NCI-H345 treated with DMSO at 0.1 percent for 48 hours (cell line): ENCODE measurements around the gene ADGRD2.
A peak's percentile ranks its signal among the peaks of the same experiment; 100 is the strongest.

Experiments used
- DNase-seq: peaks from one replicate; lab custom pipeline; 2025; ENCODE audit not compliant: unreplicated experiment; lab: John Stamatoyannopoulos, UW

ADGRD2 gene

GRCh38 chr9:124456341-124457078, 6.3 kb downstream of the ADGRD2 start:
- no peak for DNase-seq

- no peak for DNase-seq
Observed at GRCh38 chr9:124457079-124457886, 7.0 kb downstream of the ADGRD2 start.

GRCh38 chr9:124457887-124458431, 7.7 kb downstream of the ADGRD2 start:
- no peak for DNase-seq

GRCh38 chr9:124458441-124458840, 8.2 kb downstream of the ADGRD2 start:
- DNase-seq: no peak

DNA sequence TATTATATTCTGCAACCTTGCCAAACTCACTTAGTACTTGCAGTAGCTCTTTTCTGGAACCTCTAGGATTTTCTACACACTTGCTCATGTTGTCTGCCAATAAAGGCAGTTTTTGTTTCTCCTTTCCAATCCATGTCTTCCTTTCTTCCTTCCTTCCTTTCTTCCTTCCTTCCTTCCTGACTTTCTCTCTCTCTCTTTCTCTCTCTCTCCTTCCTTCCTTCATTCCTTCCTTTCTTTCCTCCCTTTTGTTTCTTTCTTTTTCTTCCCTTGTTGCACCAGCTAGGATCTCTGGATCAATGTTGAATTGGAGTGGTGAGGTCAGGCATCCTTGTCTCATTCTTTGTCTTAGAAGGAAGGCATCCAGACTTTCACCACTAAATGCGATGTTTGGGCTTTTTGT, 12.5 kb downstream of the ADGRD2 start:
- no peak for DNase-seq

DNA sequence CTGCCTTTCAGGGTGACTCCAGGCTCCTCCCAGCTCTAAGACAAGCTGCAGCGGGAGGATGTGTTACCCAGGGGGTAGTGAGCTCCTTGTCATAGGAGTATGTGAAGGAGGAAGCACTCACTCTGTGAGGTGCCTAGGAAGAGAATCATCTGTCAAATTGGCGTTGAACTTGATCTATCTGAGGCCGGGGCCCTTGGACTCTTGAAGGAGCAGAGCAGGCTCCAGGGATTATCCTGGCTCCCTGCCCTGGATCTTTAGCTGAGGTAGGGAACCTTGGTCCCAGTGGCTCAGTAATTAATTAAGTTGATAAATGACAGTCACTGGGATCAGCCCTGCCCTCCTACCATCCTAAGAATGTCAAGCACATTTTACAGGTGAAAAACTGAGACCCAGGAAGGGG, 15.5 kb downstream of the ADGRD2 start:
- DNase-seq: no peak

GRCh38 chr9:124467410-124468060, 17.3 kb downstream of the ADGRD2 start:
- DNase-seq: no peak

DNA sequence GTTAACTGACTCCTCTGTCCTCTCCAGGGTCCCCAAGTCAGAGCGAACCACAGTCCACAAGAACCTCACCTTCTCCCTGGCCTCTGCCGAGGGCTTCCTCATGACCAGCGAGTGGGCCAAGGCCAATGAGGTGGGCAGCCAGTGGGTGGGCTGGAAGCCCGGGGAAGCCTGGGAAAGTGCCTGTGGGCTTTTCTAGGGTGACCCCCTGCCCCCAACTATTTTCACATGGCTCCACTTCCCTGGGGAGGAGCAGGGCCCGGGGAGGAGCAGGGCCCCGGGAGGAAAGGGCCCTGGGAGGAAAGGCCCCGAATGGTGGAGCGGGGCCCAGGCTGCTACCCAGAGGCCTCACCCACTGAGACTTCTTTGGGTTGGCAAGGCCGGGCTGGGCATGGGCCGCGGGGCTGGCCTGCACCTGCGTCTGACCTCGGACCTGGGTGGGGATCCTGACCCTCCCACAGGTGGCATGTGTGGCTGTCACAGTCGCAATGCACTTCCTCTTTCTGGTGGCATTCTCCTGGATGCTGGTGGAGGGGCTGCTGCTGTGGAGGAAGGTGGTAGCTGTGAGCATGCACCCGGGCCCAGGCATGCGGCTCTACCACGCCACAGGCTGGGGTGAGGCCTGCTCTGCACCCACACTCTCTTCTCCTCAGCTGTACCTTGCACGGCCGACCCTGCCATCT, 17.9 kb downstream of the ADGRD2 start:
- DNase-seq: no peak

DNA sequence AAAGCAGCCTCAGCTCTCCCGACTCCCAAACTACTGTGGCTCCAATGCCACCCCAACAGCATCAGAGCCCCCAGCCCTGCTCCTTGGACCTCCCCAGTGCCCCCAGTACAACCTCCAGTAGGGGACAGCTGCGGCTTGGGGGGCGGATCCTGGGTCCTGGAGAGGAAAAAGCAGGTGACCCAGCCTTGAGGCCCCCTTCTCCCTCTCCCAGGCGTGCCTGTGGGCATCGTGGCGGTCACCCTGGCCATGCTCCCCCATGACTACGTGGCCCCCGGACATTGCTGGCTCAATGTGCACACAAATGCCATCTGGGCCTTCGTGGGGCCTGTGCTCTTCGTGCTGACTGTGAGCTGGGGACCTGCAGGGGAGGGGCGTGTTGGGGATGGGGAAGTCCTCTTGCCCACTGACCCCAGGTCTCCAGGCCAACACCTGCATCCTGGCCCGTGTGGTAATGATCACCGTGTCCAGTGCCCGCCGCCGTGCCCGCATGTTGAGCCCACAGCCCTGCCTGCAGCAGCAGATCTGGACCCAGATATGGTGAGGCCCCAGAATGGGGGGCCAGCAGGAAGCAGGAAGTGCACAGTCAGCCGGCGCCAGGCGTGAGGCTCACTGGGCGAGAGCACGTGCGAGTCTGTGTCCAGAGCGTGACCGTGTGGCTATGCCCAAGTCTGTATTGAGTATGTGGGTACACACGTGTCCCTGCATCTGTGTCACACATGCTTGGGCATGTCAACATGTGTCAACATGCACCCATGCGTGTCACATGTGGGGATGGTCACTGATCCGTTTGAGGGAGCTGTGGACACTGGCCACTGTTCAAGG, 19.0 kb downstream of the ADGRD2 start:
- no peak for DNase-seq

DNA sequence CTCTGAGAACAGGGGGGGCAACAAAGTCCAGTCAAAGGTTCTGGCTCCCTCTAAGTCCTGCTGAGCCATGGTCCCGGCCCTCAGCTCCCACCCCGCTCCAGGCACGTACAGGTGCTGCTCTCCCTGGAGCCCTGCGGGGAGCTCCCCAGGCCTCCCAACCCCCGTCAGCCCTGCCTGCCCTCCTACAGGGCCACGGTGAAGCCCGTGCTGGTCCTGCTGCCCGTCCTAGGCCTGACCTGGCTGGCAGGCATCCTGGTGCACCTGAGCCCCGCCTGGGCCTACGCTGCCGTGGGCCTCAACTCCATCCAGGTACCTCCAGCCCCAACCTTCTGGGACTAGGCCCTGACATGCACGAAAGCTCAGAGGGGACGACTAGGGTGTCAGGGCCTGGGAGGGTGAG, 20.1 kb downstream of the ADGRD2 start:
- DNase-seq: no peak

DNA sequence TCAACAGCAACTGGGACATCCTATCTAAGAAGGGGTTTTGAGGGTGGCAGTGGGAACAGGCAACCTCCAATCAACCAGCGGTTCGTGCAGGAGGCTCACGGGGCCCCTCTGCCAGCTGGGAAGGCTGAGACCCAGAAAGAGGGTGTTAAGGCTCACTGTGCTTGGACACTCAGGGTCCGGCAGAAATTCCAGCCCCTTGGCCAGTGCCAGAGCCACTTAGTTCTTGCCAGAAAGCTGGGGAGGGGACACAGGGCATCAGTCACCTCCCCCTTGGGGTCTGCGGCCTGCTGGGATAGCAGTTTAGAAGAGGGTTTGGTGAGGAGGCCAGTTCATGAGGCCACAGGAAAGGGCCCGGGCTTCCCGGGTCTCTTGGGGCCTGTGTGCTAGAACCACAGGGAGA, 20.5 kb downstream of the ADGRD2 start:
- no peak for DNase-seq

- DNase-seq: no peak
Observed at GRCh38 chr9:124471761-124472160, 21.5 kb downstream of the ADGRD2 start.

DNA sequence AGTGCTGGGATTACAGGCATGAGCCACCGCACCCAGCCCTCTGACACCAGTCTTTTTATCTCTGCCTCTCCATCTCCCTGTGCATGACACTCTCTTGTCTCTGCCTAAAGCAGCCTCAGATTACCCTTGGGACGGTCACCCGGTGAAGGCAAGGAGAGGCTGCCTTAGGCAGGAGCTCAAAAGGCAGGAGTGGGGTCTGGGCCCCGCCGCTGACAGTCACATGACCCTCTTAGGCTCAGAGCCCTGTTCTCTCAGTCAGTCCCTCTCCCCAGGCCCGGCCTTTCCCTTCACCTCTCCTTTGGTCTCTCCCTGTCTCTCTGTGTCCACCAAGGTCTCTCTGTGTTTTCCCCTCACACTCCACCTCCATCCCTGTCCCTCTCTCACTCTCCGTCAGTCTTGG, 22.5 kb downstream of the ADGRD2 start:
- DNase-seq: no peak

DNA sequence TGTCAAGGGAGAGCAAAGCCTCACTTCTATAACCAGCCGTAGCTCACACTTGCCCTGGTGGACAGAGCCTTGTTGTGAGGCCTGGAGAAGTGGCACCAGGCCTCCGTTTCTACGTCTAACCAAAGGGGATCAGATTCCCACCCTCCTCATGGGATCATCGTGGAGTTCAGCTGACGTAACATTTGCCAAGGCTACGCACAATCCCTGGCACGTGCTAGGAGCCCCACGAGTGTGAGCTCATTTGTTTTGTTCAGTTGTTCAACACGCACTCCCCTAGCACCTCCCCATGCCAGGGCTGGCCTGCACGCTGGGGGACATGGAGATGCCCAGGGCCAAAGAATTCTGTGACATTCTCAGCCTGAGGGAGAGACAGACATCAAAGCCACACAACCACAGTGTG, 23.1 kb downstream of the ADGRD2 start:
- DNase-seq: no peak

DNA sequence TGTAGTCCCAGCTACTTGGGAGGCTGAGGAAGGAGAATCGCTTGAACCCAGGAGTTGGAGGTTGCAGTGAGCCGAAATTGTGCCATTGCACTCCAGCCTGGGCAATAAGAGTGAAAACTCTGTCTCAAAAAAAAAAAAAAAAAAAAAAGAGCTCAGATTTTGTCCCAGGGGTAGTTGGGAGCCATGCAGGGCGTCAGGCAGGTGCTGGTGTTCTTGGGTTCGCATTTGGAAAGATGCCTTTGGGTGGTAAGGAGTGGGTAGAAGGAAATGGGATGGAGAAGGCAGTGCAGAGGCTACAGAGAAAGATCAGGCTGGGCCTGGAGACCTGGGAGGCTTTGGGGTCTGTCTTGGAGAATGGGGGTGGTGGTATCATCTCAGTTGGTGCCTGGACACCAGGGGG, 23.9 kb downstream of the ADGRD2 start:
- no peak for DNase-seq

DNA sequence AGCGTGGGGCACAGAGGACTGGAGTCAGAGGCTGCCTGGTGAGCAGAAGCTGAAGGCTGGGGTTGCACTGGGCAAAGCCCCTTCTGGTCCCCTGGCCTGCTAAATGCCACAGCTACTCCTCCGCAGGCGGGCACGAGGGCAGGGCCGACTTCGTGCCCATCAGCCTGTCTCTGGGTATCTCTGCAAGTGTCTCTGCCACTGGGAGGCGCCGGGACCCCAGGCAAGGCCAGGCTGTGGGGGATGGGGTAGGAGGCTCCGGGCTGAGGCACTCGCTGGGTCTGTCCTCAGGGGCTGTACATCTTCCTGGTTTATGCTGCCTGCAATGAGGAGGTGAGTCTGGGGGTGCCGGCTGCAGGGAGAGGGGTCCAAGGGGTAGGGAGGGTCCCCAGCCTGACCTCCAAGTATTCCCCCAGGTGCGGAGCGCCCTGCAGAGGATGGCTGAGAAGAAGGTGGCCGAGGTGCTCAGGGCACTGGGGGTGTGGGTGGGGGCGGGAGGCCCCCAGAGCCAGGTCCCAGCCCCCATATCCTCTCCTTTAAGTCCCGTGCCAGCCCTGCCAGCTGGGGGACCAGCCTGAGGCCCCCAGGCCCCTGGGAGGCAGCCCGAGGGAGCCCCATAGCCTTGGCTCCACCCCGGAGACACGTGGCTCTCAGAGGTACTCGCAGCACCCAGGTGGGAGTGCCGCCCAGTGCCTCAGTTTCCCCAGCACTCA, 25.1 kb downstream of the ADGRD2 start:
- DNase-seq: no peak

- no peak for DNase-seq
Observed at GRCh38 chr9:124475868-124476690, 25.8 kb downstream of the ADGRD2 start.

GRCh38 chr9:124477211-124477647, 27.0 kb downstream of the ADGRD2 start:
- peak; percentile 16 for DNase-seq
